Measurements from ENCODE around the gene HOXB9.

GRCh38 chr17:48629411-48629759, 3.2 kb upstream of the HOXB9 start:
- no peak for TF ChIP-seq POLR2A (IDR thresholded peaks at IDR 0.05)
- TF ChIP-seq CTCF (IDR thresholded peaks at IDR 0.05 in 4 of 5, conservative IDR thresholded peaks at IDR 0.05 in 1 of 5), result no peak

Measured in gastrocnemius medialis (tissue), 4 donors.